GM21423 (cell line): ENCODE measurements around the gene COL18A1.
"Not testable (repeated sequence)": the region's sequence is repeated elsewhere in the genome, so short reads cannot be mapped to it uniquely, and the experiment has no call there.

Source experiments
- ATAC-seq: cut with Tn5 transposase; IDR thresholded peaks from one replicate; pipeline ENCODE4 v1.9.1; 2021; ENCODE audit warnings: mild to moderate bottlenecking, moderate library complexity; ENCODE audit not compliant: unreplicated experiment

COL18A1 gene

DNA sequence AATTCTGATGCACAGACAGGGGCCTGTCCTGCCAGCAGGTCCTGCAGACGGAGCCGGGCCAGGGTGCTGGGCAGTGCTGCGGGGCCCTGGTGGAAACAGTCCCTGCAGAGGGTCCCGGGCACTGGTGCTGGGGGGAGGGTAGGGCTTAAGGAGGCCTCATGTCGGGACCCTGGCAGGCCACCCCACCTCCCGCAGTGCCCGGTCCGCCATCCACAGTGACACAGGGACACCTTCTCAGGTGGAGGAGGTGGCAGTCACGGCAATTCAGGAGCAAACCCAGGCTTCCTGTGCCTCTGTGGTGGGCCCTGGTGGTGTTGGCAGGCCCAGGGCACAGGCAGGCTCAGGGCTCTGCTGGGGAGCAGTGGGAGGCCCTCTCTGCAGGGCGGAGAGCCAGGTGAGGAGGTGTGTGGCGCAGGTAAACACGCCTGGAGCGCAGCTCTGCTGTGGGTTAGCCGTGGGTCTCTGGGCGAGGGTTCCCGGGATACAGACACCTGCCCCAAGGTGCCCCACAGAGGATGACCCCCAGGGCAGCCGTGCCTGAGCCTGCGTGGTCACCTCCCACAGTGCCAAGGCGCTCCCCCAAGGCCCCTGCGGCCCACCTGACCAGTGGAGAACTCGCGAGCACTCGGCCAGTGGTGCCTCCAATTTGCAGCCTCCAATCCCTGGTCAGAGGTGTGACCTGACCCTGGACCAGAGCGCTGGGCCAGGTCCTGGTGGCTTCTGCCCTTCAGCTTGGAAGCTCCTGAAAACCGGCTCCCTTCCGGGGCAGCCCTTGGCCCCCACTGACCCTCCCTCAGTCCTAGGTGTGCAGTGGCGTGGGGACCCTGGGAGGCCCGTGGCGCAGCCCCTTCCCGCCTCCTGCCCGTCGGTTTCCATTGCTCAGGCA lies 19.2 kb downstream of the COL18A1 start:
- ATAC-seq: no peak

DNA sequence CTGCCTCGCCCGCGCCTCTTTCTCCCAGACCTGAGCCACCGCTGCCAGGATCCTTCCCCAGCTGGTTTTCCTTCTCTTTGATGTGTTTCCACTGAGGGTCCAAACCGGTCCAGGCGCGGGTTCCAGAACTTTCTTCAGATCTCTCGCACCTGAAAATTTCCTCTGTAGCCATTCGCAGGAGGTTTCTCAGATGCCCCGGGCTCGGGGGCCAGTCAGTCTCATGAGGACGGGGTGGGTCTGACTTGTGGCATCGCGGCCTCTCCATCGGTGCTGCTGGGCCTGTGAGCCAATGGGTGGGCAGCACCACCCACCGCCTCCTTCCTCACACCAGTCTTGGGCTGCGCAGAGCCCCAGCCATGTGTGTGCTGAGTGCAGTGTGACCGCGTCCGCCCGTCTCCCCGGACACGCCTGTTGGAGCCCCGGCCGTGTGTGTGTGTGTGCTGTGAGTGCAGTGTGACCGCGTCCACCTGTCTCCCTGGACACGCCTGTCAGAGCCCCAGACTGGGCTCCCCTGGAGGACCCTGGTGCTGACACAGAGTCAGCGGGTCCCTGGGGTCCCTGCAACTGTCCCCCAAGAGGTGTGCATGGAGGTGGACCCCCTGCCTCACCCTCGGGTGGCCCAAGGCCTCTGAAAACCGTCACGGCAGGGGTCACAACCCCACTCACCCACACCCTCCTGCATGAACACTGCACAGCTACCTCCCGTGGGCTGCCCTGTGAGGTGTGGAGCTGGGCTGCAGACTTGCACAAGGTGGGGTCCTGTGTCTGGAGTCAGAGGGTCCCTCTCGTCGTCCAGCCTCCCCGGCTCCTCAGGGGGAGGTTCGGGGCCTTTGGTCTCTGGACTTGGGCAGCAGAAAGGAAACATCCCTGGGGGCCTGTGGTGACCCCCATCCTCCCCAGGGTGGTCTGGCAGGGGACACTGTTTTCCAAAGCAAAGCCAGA lies 20.2 kb downstream of the COL18A1 start:
- no peak for ATAC-seq

DNA sequence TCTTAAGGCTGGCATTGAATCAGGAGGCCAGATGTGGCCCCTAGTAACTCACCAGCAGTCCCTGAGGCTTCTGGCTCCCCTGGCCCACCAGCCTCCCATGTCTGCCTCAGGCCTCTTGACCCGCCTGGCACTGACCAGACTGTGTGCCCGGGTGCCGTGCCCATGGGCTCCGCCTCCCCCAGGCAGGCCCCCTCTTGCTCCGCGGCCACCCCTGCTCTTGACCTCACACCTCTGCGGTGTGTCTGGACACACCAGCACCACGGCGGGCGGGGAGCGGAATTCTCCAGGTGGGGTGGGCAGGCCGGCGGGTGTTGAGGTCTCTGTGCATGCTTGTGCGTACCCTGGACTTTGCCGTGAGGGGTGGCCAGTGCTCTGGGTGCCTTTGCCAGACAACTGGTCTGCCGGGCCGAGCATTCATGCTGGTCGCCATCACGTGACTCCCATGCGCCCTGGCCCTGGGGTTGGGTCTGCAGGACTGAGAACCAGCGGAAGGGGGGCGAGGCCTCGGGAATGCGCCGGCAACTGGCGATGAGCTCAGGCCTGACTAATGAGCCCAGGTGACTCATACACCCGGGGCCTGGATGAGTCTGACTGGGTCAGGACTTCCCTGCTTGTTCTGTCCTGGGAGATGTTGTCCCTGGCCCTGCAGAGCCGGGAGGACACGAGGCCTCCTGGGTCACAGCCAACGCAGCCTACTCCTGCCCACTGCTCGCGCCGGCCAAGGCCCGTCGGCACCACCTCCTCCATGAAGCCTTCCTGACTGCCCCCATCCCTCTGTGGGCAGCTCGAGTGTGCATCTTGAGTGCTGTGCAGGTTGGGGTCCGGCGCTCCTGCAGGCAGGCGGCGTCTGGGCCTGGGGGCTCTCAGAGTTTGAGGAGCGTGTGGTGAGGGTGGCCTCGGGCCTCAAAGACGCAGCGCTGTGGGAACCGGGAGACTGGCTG lies 22.6 kb downstream of the COL18A1 start:
- no peak for ATAC-seq

DNA sequence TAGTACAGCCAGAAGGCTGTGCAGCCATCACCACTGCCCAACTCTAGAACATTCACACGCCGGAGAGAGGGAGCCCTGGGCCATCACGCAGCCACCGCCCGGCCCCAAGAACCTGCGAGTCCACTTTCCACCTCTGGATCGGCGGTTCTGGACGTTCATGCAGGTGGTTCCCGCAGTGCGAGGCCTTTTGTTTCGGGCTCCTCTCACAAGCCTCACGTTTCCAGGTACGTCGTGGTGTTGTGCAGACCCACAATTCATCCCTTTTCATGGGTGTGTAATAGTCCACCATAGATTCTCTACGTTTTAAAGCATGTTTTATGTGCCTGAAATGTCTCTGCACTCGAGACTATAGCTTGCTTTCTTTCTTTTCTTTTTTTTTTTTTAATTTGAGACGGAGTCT lies 23.6 kb downstream of the COL18A1 start:
- no peak for ATAC-seq

DNA sequence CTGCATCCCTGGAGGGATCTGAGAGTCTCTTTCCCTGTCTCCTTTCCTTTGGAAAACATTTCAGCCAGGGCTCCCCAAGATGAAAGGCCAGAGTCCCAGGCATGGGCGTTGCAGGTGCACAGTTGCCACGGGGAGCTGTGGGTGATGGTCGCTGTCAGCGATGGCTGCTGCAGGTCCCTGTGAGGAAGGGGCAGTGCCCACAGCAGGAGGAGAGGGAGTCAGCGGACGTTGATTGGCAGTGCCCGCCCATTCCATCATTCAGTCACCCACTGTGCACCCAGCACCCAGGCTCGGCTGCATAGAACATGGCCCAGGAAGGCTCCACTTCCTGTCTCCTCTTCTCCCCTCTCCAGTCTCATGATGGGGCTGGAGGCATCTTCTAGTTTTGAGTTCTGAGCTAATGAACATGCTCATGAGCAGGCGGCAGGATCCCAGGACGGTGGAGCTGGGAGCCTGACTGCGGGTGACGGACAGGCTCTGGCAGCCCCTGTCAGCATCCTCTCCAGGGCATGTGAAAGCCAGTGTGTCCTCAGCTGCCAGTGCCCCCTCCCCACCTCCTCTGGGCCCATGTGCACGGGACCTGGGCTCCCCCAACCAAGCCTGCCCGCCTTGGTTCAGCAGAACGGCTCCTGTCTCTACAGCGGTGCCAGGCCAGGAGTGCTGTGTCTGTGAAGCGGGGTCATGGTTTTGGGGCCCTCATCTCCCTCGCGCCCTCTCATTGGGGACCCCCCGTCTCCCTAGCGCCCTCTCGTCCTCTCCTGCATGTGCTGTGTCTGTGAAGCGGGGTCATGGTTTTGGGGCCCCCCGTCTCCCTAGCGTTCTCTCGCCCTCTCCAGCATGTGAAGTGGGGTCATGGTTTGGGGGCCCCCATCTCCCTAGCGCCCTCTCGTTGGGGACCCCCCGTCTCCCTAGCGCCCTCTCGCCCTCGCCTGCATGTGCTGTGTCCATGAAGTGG lies 24.5 kb downstream of the COL18A1 start:
- no peak for ATAC-seq

DNA sequence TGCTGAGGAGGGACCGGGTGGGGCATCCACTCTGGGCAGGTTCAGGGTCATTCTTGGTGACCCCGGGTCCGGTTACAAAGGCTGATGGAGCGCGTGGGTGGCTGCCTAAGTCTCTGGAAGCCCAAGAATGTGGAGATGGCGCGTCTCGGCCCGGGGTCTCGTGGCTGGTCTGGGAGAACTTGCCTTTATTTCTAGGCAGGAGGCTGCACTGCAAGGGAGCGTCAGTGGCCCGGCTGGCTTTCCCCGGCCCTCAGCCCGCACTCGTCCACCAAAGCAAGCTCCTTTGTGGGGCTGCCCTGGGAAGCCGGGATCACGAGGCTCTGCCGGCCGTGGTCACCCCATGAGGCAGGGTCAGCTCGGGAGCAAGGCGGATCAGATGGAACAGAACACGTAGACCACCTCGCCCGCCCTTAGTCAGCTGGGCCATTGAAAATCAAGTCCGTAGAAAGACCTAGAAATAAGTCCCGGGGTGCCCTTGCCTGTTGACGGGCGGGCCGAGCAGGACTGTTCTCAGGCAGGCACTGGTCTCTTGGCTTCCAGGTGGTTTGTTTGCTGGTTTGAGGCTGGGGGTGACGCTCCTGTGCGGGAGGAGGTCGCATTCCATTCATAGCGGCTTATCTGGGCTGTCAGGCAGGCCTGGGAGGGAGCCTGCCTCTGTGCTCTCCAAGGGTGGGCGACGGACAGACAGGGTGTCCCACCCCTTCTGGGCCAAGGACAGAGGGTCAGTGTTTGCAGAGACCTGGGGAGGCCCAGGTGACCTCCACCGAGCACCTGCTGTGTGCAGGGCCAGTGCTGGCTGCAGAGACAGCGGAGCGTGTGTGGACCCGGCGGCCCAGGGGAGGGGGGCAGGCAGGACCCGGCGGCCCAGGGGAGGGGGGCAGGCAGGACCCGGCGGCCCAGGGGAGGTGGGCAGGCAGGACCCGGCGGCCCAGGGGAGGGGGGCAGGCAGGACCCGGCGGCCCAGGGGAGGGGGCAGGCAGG lies 25.8 kb downstream of the COL18A1 start:
- no peak for ATAC-seq

DNA sequence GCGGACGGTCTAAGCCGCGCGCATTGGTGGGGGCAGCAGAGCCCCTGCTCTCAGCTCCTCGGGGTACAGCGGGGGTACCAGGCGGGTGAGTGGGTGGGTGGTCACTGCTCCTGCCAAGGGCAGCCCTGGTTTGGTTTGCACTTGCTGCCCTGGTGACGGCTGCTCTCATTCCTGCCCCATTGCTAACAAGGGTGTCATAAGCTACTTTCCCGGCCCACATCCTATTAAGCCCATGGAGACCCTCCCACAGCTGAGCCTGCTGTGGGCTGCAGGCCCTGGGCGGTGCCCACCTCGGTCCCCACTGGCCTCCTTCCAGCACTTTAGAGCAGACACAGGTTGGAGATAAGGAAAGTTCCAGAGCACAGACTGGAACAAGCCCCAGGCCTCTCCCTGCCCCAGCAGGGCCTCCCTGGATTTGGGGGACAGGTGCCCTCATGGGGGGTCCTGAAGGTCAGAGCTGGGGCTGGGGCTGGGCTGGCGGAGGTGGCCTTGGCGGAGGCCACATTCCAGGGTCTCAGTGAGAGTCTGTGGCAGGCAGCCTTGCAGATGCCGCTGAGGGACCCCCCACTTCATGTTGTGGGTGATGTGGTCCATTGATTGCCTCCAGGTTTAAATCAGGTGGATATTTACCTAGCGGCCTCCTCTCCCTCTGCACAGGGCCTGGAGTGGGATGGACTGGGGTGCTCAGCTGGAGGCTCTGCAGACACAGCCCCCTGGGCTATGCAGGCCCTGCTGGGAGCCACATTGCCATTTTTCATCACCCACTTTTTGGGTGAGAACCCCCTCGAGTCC lies 27.0 kb downstream of the COL18A1 start:
- no peak for ATAC-seq

DNA sequence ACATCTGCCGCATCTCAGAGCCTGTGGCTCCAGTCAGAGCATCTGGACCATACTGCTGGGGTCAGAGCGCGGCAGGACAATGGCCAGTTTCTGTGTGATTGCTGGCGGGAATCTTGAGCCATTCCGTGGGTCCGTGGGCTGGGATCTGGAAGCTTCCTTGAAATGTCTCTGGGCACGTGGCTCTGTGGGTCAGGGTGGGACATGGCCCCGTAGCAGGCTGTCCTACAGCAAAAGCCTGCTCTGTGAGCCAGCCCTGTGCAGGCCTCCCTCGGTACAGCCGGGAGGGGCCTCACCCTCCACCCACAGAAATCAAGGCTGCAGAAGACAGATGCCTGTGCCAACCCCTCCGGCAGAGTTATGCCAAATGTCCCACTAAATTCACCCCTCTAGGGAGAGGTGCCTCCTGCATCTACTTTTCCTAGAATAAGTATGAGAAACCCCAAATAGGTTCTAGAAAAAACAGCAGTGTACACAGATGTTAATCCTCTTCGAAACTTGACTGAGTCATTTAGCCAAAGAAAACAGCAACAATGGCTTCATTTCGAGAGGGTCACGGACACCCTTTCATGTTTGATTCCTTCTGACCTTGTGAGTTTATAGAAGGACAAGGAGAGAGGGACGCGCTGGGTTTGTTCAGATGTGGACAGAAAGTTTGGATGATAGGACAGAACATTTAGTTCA lies 27.8 kb downstream of the COL18A1 start:
- ATAC-seq: no peak

DNA sequence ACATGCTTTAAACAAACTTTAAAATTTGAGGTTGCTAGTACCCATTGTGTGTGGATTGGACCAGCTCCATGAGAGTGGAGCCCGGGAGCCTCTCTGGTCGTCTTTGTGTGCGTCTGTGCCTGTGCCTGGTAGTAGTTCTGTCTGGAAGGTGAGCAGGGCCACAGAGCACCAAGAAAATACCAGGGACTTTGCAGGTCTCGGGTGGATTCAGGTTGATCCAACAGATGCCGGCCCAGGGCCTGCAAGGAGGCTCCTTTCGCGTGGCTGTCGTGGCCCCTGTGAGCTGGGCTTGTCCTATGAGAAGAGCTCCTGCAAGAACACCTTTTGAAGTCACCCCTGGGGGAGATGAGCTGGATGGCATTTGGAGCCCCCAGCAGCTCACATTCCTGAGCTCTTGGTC lies 28.3 kb downstream of the COL18A1 start:
- ATAC-seq: no peak

DNA sequence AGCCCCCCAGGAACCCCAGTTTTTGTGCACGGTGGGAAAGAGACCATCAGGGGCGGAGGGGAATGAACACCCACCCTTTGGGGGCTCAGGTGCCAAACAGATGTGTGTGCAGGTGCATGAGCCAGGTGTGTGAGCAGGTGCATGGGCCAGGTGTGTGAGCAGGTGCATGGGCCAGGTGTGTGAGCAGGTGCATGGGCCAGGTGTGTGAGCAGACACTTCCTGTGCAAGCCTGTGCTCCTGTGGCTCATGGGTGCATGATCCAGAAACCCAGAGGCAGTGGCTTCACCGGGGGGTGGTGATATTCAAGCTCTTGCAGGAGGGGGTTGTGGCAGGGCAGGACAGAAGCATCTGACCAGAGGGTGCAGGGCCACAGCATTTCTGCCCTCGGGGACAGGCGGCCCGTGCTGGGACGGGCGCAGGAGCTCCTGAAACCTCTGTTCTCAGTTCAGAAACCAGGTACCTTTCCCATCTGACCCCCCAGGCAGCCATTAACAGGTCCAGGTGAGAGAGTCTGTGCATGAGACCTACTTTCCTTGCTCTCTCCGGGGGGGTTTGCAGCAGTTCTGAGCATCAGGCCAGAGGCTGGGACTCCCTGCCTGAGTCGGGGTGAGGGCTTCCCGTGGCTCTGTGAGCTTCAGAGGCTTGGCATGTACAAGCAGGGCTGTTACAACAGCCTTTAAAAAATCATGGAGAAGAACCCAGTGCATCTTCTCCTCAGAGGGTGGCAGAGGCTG lies 29.1 kb downstream of the COL18A1 start:
- ATAC-seq: no peak

DNA sequence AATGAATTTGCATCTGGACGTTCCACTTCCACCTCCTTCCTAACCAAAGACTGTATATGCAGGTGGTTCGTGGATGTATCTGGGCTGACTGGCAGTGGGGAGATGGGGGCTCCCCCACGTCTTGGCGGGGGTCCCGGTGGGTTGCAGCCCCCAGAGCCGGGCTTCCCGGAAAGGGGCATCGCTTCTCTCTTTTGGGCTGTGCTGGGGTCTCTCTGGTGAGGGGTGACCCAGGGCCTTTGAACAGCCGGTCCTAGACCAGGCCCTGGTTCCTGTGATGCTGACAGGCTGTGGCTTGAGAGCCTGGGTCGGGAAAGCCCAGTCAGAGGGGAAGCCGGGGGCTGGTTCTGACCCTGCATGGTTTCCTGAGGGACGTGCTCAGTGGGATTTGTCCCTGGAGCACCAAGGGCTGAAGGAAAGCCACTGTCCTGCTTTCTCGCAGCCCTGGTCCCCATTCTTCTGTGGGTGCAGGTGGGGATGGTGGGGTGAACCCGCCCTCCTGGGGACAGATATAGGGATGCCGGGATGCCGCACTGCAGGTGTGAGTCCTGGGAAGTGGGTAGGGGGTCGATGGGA lies 29.8 kb downstream of the COL18A1 start:
- ATAC-seq: no peak

DNA sequence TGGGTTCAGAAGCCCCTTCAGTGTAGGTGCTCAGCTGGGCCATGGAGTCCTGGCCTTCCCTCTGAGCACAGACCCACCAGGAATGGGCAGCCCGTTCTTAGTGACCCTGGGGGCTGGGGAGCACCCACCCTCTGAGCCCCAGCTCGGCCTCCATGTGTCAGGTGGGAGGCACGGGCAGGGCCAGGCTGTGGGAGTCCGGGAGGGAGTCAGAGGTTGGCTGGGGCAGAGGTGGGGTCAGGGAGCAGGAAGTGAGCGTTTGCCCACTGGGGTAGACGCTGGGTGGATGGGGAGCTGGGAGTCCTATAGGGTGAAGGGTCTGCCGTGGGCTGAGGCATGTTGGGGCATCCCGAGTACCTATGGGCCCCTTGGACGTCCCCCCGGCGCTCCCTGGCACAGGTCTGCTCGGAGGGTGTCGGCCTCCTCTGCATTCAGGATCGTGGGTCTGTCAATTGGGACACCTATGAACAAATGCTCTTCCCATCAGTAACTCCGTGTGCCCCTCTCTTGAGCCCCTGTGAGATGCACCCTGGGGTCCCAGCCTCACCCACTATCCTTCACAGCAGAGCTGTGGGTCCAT lies 30.5 kb downstream of the COL18A1 start:
- no peak for ATAC-seq

DNA sequence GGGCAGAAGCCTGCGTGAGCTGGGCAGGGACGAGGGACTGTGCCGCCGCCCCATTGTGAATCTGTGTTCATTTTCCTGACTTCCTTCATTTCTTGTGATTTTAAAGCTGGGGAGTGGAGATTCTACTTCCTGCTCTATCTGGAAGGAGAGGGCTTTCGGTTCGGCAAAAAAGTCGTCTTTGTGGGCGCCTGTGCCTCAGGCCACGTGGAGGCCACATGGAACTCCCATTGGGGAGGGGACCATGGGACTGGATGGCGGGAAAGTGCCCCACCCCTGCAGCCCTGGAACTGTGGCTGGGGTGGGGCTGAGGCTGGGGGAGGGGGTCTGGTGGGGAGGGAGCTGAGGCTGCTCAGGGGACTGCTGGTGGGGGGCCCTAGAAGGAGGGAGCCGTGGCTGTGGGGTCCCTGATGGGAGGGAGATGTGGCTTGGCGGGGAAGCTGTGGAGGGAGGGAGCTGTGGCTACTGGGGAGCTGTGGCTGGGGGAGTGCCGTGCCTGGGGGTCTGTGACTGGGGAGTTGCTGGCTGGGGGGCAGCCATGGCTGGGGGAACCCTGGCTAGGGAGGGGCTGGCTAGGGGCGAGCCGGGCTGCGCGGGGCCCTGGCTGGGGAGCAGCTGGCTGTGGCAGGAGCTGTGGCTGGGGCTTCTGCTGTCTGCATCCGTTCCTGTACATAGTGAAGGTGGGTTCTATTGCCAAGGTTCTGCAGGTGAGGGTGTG lies 31.5 kb downstream of the COL18A1 start:
- ATAC-seq: no peak

DNA sequence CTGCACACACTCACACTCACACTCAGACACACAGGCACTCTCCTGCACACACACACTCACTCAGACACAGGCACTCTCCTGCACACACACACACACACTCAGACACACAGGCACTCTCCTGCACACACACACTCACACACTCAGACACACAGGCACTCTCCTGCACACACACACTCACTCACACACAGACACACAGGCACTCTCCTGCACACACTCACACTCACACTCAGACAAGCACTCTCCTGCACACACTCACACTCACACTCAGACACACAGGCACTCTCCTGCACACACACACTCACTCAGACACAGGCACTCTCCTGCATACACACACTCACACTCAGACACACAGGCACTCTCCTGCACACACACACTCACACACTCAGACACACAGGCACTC lies 32.9 kb downstream of the COL18A1 start:
- ATAC-seq: not testable (repeated sequence)
